SJSA1 (cell line): ENCODE measurements around the gene KCNJ5. TPM values are rescaled to one million over a fixed set of nuclear protein-coding genes. Genes with fewer than 3 reads are reported as not detected.
A peak's percentile ranks its signal among the peaks of the same experiment; 100 is the strongest.

ENCODE experiments used
- DNase-seq, 2 experiments: peaks; one replicate each; pipeline ENCODE4 v3.0.0-alpha.2; 2015 to 2020; ENCODE audit warnings: low spot score in 2 of 2, low read depth in 1 of 2
- H3K27ac ChIP-seq: fragments of 250-450 bp; sonication (Bioruptor Pico); 2 replicates; pipeline ENCODE4 v1.5.1; 2020; ENCODE audit warnings: mild to moderate bottlenecking, moderate library complexity
- H3K27me3 ChIP-seq: fragments of 250-450 bp; sonication (Bioruptor Pico); replicated peaks from 2 replicates; pipeline ENCODE4 v1.5.1; 2020; ENCODE audit warnings: mild to moderate bottlenecking, moderate library complexity
- H3K36me3 ChIP-seq: fragments of 250-450 bp; sonication (Bioruptor Pico); 2 replicates; pipeline ENCODE4 v1.5.1; 2020; ENCODE audit warnings: mild to moderate bottlenecking
- H3K4me1 ChIP-seq: fragments of 250-450 bp; sonication (Bioruptor Pico); replicated peaks from 2 replicates; pipeline ENCODE4 v1.6.1; 2021; ENCODE audit warnings: mild to moderate bottlenecking
- H3K4me3 ChIP-seq: fragments of 250-450 bp; sonication (Bioruptor Pico); 2 replicates; pipeline ENCODE4 v1.5.1; 2020; ENCODE audit warnings: mild to moderate bottlenecking
- H3K9me3 ChIP-seq: fragments of 250-450 bp; sonication (Bioruptor Pico); replicated peaks from 2 replicates; pipeline ENCODE4 v1.5.1; 2020; ENCODE audit warnings: mild to moderate bottlenecking
- total RNA-seq: library from RNA; depleted of rRNA; stranded (reverse); fragments of >200 nt; shearing (Covaris generic); gene quantifications from 2 replicates; pipeline ENCODE4 v1.2.3, GENCODE V29; 2014; rRNA removed

Gene KCNJ5
- total RNA-seq = not detected in 2 replicates

GRCh38 chr11:128890543-128891368 lies at the start of gene KCNJ5:
TSS of gene KCNJ5 (plus strand) at chr11:128891356. CDS start at chr11:128911274, 19,918 bp downstream.
- no peak for DNase-seq
- Histone ChIP-seq H3K27me3 (peaks cover 17% of the 10 kb centered on the region), H3K27ac (no peak within 1 kb of the TSS), H3K4me1 (peaks cover 3% of the 10 kb centered on the region; the same call in 1 of the 2 replicates), H3K36me3 (no peaks in the 10 kb centered on the region), H3K4me3 (no peak within 1 kb of the TSS), H3K9me3 (no peaks in the 10 kb centered on the region)

- no peaks in the 10 kb centered on the region for H3K27me3 ChIP-seq
- H3K9me3 ChIP-seq = no peaks in the 10 kb centered on the region
- no peak overlapping the region for H3K27ac ChIP-seq
- no peak overlapping the region for H3K4me3 ChIP-seq
- no peaks in the 10 kb centered on the region for H3K4me1 ChIP-seq
- H3K36me3 ChIP-seq = no peaks in the 10 kb centered on the region
- no peak for DNase-seq
These were observed 49.6 kb upstream of the KCNJ5 start for GRCh38 chr11:128841461-128842072.

- H3K4me3 ChIP-seq = no peak overlapping the region
- no peak for DNase-seq
- no peaks in the 10 kb centered on the region for H3K36me3 ChIP-seq
- H3K4me1 ChIP-seq = no peaks in the 10 kb centered on the region
- H3K9me3 ChIP-seq = no peaks in the 10 kb centered on the region
- H3K27ac ChIP-seq = no peak overlapping the region
- H3K27me3 ChIP-seq = no peaks in the 10 kb centered on the region
These were observed 47.9 kb upstream of the KCNJ5 start for GRCh38 chr11:128843198-128843785.

GRCh38 chr11:128845334-128845780 lies 45.8 kb upstream of the KCNJ5 start:
- H3K4me1 ChIP-seq = no peaks in the 10 kb centered on the region
- no peaks in the 10 kb centered on the region for H3K36me3 ChIP-seq
- H3K9me3 ChIP-seq = no peaks in the 10 kb centered on the region
- DNase-seq = no peak
- H3K4me3 ChIP-seq = no peak overlapping the region
- no peaks in the 10 kb centered on the region for H3K27me3 ChIP-seq
- no peak overlapping the region for H3K27ac ChIP-seq

- Histone ChIP-seq H3K9me3 (no peaks in the 10 kb centered on the region), H3K27me3 (no peaks in the 10 kb centered on the region), H3K4me1 (no peaks in the 10 kb centered on the region), H3K27ac (no peak overlapping the region), H3K4me3 (no peak overlapping the region), H3K36me3 (no peaks in the 10 kb centered on the region)
- DNase-seq = no peak
These were observed 44.2 kb upstream of the KCNJ5 start for GRCh38 chr11:128846985-128847384.

- peak in 1 of 2 experiments; percentile 51 for DNase-seq
These were observed 42.2 kb upstream of the KCNJ5 start for GRCh38 chr11:128848815-128849455.

GRCh38 chr11:128852327-128853023 lies 38.7 kb upstream of the KCNJ5 start:
- Histone ChIP-seq H3K9me3 (no peaks in the 10 kb centered on the region), H3K4me1 (no peaks in the 10 kb centered on the region), H3K36me3 (no peaks in the 10 kb centered on the region), H3K27ac (no peak overlapping the region), H3K4me3 (no peak overlapping the region), H3K27me3 (no peaks in the 10 kb centered on the region)
- DNase-seq = no peak

More at GRCh38 chr11:128848815-128849455, 42.2 kb upstream of the KCNJ5 start:
- H3K4me3 ChIP-seq = no peak overlapping the region
- no peak overlapping the region for H3K27ac ChIP-seq
- H3K36me3 ChIP-seq = no peaks in the 10 kb centered on the region
- no peaks in the 10 kb centered on the region for H3K27me3 ChIP-seq
- H3K4me1 ChIP-seq = no peaks in the 10 kb centered on the region
- H3K9me3 ChIP-seq = no peaks in the 10 kb centered on the region

GRCh38 chr11:128853559-128853958 lies 37.6 kb upstream of the KCNJ5 start:
- H3K9me3 ChIP-seq = no peaks in the 10 kb centered on the region
- H3K36me3 ChIP-seq = no peaks in the 10 kb centered on the region
- no peaks in the 10 kb centered on the region for H3K27me3 ChIP-seq
- no peaks in the 10 kb centered on the region for H3K4me1 ChIP-seq
- no peak overlapping the region for H3K4me3 ChIP-seq
- H3K27ac ChIP-seq = no peak overlapping the region
- DNase-seq = no peak

- Histone ChIP-seq H3K27me3 (no peaks in the 10 kb centered on the region), H3K4me3 (no peak overlapping the region), H3K9me3 (no peaks in the 10 kb centered on the region), H3K27ac (no peak overlapping the region), H3K4me1 (no peaks in the 10 kb centered on the region), H3K36me3 (no peaks in the 10 kb centered on the region)
- DNase-seq = no peak
These were observed 36.3 kb upstream of the KCNJ5 start for GRCh38 chr11:128854841-128855240.

GRCh38 chr11:128856241-128856640 lies 34.9 kb upstream of the KCNJ5 start:
- H3K4me1 ChIP-seq = peaks cover 9% of the 10 kb centered on the region
- H3K4me3 ChIP-seq = no peak overlapping the region
- H3K27me3 ChIP-seq = no peaks in the 10 kb centered on the region
- H3K36me3 ChIP-seq = no peaks in the 10 kb centered on the region
- no peak overlapping the region for H3K27ac ChIP-seq
- DNase-seq = no peak
- H3K9me3 ChIP-seq = no peaks in the 10 kb centered on the region

- Histone ChIP-seq H3K27ac (no peak overlapping the region), H3K9me3 (no peaks in the 10 kb centered on the region), H3K36me3 (no peaks in the 10 kb centered on the region), H3K4me1 (peaks cover 17% of the 10 kb centered on the region), H3K27me3 (no peaks in the 10 kb centered on the region), H3K4me3 (no peak overlapping the region)
- DNase-seq = no peak
These were observed 33.8 kb upstream of the KCNJ5 start for GRCh38 chr11:128857341-128857740.

GRCh38 chr11:128859563-128860441 lies 31.4 kb upstream of the KCNJ5 start:
- Histone ChIP-seq H3K27me3 (no peaks in the 10 kb centered on the region), H3K4me3 (no peak overlapping the region), H3K9me3 (no peaks in the 10 kb centered on the region), H3K36me3 (no peaks in the 10 kb centered on the region), H3K4me1 (peaks cover 31% of the 10 kb centered on the region), H3K27ac (no peak overlapping the region)
- DNase-seq = no peak
